NCI-H69 (cell line): ENCODE data around the gene ARHGAP44.
A peak's percentile ranks its signal among the peaks of the same experiment; 100 is the strongest.
"Not testable (repeated sequence)": the region's sequence is repeated elsewhere in the genome, so short reads cannot be mapped to it uniquely, and the experiment has no call there.

Source experiments
- DNase-seq: peaks from one replicate; lab custom pipeline; 2025; lab: John Stamatoyannopoulos, UW

Gene ARHGAP44

GRCh38 chr17:12815642-12816141, 26.4 kb downstream of the ARHGAP44 start:
- no peak for DNase-seq

- no peak for DNase-seq
Measured at GRCh38 chr17:12821376-12821940, 32.2 kb downstream of the ARHGAP44 start.

GRCh38 chr17:12826431-12826830, 37.1 kb downstream of the ARHGAP44 start:
- no peak for DNase-seq

GRCh38 chr17:12830777-12831247, 41.5 kb downstream of the ARHGAP44 start:
- DNase-seq: no peak

GRCh38 chr17:12831839-12832238, 42.5 kb downstream of the ARHGAP44 start:
- DNase-seq: no peak

DNA sequence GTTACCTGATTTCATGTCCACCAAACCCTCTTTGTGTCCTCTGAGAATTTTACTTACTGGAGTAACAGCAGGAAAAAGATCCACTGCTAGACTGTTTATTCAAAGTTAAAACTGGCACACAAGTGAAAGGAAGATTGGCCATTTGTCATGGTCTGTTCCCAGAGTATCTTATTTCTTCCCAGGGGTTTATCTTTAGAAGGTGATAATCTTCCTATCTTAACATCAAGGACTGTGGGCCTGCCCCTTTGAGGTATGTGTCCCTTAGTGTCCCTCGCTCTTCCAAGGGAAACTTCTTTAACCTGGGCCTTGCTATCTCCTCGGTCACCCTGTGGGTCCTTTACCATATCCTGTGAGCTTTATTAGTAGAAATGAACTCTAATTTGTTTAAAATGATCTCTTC, 49.7 kb downstream of the ARHGAP44 start:
- DNase-seq: no peak

GRCh38 chr17:12842936-12843335, 53.6 kb downstream of the ARHGAP44 start:
- DNase-seq: no peak

- no peak for DNase-seq
Measured at GRCh38 chr17:12850996-12851395, 61.7 kb downstream of the ARHGAP44 start.

GRCh38 chr17:12851901-12852435, 62.7 kb downstream of the ARHGAP44 start:
- no peak for DNase-seq

DNA sequence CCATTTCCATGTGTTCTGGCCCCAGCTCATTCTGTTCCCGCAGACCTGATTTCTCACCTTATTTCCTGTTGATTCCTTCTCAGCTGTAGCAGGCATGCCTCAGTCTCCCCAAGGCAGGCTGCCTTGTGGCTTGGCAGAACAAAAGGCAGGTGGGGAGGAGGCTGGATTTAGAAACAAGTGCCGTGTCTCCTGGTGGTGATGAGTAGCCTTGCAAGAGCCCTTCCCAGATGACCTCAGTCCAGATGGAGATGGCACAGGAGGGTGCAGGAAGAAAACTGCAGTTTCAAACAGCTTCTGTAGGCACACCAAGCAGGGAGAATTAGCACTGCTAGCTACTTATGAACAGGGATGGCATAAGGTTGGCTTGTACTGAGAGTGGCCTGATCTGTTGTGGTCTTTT, 64.6 kb downstream of the ARHGAP44 start:
- no peak for DNase-seq

- no peak for DNase-seq
Measured at GRCh38 chr17:12856416-12856815, 67.1 kb downstream of the ARHGAP44 start.

DNA sequence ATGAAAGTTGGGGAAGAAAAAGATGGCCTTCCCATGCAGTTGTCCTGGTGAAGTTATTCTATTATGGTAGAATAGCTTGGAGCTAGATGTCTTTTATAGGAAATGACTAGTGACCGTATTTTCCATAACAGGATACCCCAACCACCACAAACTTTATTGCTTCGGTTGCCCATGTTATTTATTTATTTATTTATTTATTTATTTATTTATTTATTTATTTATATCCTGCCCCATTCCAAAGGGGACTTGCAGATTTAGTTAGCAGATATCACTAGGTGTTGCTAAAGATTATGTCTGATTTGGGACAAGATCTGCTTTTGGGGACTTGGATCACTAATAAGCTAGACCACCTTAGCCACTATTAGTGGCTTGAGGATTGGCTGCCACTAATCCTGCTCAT, 68.3 kb downstream of the ARHGAP44 start:
- DNase-seq: no peak

DNA sequence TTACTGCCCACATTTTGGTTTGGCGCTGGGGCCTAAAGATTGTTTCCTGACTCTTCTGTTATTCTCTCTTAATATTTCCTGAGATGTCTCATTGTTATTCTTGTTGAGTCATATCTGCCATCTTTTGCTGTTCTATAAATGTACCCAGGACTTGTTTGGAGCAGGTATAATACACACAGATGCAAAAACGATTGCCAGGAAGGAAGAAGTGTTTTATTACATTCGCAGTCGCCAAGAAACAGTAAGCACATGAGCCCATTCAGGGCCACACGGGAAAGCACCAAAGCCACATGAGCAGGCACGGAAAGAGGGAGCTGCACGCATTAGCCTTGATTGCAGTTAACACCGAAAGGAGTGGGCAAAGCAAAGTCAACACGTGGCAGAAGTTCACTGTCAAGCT, 70.2 kb downstream of the ARHGAP44 start:
- DNase-seq: no peak

DNA sequence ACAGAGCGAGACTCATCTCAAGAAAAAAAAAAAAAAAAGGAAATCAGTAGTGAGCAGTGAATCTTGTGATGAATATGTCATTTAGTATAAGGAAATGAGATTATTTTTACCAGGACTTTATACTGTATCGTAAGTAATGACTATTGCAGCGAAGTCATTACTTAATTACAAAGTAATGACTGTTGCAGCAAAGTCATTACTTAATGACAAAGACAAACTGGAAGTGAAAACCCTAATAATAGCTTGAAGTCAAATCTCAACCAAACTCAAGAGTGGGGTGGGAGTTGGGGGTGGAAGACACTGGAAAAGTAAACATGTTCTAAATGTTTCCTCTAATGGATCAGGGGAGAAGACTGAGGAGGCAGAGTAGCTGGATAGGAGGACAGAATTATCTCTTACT, 76.5 kb downstream of the ARHGAP44 start:
- DNase-seq: no peak

GRCh38 chr17:12866244-12866643, 76.9 kb downstream of the ARHGAP44 start:
- no peak for DNase-seq

GRCh38 chr17:12867726-12868125, 78.4 kb downstream of the ARHGAP44 start:
- DNase-seq: no peak

DNA sequence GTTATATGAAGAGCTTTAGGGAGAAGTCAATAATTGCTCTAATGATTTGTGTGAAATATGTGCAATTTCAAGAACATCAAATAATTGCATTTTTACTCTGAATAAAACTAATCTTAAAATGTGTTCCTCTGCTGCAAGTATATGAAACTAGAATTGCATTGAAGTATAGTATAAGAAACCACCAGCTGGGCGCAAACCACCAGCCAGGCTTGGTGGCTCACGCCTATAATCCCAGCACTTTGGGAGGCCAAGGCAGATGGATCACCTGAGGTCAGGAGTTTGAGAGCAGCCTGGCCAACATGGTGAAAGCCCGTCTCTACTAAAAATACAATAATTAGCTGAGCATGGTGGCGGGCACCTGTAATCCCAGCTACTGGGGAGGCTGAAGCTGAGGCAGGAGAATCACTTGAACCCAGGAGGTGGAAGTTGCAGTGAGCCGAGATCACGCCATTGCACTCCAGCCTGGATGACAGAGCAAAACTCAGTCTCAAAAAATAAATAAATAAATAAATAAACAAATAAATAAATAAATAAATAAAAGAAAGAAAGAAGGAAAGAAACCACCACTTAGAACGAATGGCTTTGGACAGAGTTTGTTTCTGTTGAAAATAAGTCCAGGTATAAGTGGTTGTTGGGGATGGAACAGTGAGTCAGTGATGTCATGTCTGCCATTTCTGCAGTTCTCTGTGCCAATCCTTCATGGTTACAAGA, 84.3 kb downstream of the ARHGAP44 start:
- DNase-seq: not testable (repeated sequence)

- no peak for DNase-seq
Measured at GRCh38 chr17:12877953-12878669, 88.8 kb downstream of the ARHGAP44 start.

GRCh38 chr17:12879096-12879495, 89.8 kb downstream of the ARHGAP44 start:
- DNase-seq: not testable (repeated sequence)

- no peak for DNase-seq
Measured at GRCh38 chr17:12883472-12883871, 94.2 kb downstream of the ARHGAP44 start.

GRCh38 chr17:12887088-12887487, 97.8 kb downstream of the ARHGAP44 start:
- DNase-seq: no peak

DNA sequence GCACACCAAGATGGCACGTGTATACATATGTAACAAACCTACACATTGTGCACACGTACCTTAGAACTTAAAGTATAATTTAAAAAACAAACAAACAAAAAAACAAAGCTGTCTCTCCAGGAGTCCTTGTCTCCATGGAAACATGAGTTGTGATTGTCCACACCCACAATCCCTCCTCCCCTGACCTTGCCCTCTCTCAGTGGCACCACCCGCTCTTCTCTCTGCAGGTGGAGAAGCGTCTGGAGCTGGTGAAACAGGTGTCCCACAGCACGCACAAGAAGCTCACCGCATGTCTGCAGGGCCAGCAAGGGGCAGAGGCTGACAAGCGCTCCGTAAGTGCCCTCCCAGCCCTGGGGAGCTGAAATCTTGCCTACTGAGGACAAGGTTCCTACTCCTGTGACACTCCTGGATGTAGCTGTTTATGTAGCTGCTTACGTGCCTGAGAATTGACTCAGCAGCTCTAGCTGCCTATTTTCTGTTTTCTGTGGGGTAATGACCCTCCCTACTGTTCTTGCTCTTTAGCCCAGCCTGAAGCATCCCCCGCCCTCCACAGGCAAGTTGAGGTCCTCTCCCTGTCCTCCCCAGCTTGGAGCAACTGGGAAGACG, 107.0 kb downstream of the ARHGAP44 start:
- DNase-seq: peak; percentile 2
